SK-N-MC (cell line): ENCODE results near the gene DIP2C.

Experiments used
- DNase-seq: peaks from one replicate; pipeline ENCODE4 v3.0.0-alpha.2; 2011; ENCODE audit warnings: low read depth, low spot score
- H3K27ac ChIP-seq: fragments of 200-600 bp; sonication (generic); 2 replicates; pipeline ENCODE4 v1.5.1; 2016; ENCODE audit warnings: mixed run types
- H3K36me3 ChIP-seq: fragments of 200-600 bp; sonication (generic); 2 replicates; pipeline ENCODE4 v1.6.1; 2017; ENCODE audit warnings: antibody characterized with exemption, low read length, mixed read lengths; ENCODE audit not compliant: insufficient read depth
- H3K4me3 ChIP-seq: fragments of 200-600 bp; sonication (generic); 2 replicates; pipeline ENCODE4 v1.5.1; 2016
- H3K9ac ChIP-seq: fragments of 200-600 bp; sonication (generic); 2 replicates; pipeline ENCODE4 v1.8.0; 2017; ENCODE audit warnings: mixed run types, mixed read lengths; ENCODE audit not compliant: insufficient read length
- H3K9me3 ChIP-seq: fragments of 200-600 bp; sonication (generic); 2 replicates; pipeline ENCODE4 v1.6.1; 2017; ENCODE audit warnings: low read depth, mild to moderate bottlenecking, antibody characterized with exemption, low read length, moderate library complexity, mixed read lengths
- EZH2 ChIP-seq: fragments of 200-600 bp; sonication (generic); IDR thresholded peaks from one replicate; pipeline ENCODE4 v1.6.1; 2017; ENCODE audit warnings: antibody characterized with exemption
- FOXP2 ChIP-seq: optimal IDR thresholded peaks from 2 replicates; pipeline ENCODE3; 2011; ENCODE audit warnings: mild to moderate bottlenecking, moderate library complexity; ENCODE audit not compliant: insufficient read depth; ENCODE audit errors: extremely low read length, control extremely low read depth
- POLR2AphosphoS5 ChIP-seq: IDR thresholded peaks from 2 replicates; pipeline ENCODE4 v1.6.1; 2012; ENCODE audit warnings: mild to moderate bottlenecking, low read depth, low read length, borderline replicate concordance

Gene DIP2C

DNA sequence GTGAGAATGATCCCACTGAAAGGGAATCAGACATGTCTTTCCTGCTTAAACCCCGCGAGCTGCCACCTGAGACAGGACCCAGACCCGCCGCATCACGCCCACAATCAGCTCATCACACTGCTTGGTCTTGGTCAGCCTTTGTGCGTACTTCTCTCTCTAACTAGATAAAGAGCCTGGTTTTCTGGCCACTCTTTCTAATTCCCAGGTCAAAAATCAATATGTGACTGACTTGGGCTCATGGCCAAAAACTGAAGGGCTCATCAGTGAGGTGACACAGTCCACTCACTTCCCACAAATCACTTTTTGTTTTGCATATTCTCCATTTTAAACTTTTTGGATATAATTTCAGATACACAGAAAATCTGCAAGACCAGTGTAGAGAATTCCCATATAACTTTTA, 247.3 kb downstream of the DIP2C start:
- DNase-seq, result no peak
- H3K27ac ChIP-seq, result no peak overlapping the region
- no peaks in the 10 kb centered on the region for H3K36me3 ChIP-seq
- H3K9ac ChIP-seq, result no peak overlapping the region
- no peaks in the 10 kb centered on the region for H3K9me3 ChIP-seq
- no peak overlapping the region for H3K4me3 ChIP-seq
- TF ChIP-seq FOXP2, result no peak

DNA sequence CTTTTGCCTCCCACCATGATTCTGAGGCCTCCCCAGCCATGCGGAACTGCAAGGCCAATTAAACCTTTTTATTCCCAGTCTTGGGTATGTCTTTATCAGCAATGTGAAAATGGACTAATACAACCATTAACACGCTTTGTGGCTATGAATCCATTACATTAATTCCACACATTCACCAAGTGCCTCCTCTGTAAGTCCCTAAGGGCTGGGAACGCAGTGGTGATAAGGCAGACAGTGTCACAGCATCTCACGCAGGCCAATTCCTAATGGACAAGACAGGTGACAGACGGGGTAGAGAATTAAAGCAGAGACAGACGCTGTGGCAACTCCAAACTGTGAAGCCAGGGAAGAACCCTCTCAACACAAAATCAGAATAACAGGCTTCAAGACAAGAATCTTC, 247.8 kb downstream of the DIP2C start:
- Histone ChIP-seq H3K27ac (no peak overlapping the region), H3K9ac (no peak overlapping the region), H3K4me3 (no peak overlapping the region), H3K36me3 (no peaks in the 10 kb centered on the region), H3K9me3 (no peaks in the 10 kb centered on the region)
- DNase-seq, result no peak
- TF ChIP-seq FOXP2, result no peak

DNA sequence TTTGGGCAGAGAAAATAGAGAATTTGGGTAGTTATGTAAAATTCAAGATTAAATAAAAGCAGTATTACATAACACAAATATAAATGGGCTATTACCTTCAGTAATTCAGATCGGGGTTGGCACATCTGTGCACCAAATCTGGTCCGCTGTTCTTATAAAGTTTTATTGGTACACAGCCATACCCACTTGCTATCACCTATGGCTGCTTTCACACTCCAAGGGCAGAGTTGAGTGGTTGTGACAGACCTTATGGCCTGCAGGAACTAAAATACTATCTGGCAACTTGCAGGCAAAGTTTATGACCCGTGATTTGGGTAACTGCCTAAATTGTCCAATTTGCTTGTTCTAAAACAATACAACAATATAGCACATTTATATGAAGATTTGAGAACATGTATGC, 249.3 kb downstream of the DIP2C start:
- Histone ChIP-seq H3K36me3 (no peaks in the 10 kb centered on the region), H3K4me3 (no peak overlapping the region), H3K27ac (no peak overlapping the region), H3K9me3 (no peaks in the 10 kb centered on the region), H3K9ac (no peak overlapping the region)
- no peak for DNase-seq
- TF ChIP-seq POLR2AphosphoS5 (no peak), EZH2 (no peak), FOXP2 (no peak)

DNA sequence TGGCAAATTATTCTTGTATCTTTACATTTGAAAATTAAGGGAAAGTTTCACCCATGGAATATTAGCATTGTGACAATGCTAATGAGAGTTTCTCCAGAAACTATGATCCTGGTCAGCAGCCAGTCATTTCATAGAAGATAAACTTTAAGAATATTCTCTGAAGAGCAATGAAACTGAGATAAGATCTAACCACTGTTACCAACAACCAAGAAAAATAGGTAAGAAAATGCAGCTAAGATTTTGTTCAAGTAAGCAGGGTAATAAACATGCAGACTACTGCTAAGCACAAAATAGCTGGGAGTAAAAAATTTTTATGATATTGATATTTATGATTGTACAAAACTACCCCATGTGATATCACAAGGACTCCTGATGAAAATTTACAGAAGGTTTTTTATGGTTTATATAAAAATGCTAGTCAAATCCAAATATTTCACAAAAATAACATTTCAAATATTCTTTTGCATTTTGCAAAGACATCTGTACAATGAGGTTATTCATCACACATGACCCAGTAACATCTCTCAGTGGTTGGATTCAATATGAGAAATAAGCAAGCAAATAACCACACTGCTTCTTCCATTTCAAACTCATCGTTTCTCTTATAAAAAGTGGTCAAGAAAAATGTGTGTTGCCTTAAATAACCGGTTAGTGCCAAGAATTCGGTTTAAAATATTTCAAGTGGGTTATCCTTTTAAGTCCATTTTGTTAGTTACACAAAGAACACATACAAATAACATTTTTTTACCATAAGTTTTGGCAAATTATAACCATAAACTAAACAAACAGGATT, 251.6 kb downstream of the DIP2C start:
- TF ChIP-seq EZH2 (no peak), POLR2AphosphoS5 (no peak), FOXP2 (no peak)
- Histone ChIP-seq H3K9ac (no peak overlapping the region), H3K36me3 (no peaks in the 10 kb centered on the region), H3K27ac (no peak overlapping the region), H3K4me3 (no peak overlapping the region), H3K9me3 (no peaks in the 10 kb centered on the region)
- DNase-seq, result no peak

DNA sequence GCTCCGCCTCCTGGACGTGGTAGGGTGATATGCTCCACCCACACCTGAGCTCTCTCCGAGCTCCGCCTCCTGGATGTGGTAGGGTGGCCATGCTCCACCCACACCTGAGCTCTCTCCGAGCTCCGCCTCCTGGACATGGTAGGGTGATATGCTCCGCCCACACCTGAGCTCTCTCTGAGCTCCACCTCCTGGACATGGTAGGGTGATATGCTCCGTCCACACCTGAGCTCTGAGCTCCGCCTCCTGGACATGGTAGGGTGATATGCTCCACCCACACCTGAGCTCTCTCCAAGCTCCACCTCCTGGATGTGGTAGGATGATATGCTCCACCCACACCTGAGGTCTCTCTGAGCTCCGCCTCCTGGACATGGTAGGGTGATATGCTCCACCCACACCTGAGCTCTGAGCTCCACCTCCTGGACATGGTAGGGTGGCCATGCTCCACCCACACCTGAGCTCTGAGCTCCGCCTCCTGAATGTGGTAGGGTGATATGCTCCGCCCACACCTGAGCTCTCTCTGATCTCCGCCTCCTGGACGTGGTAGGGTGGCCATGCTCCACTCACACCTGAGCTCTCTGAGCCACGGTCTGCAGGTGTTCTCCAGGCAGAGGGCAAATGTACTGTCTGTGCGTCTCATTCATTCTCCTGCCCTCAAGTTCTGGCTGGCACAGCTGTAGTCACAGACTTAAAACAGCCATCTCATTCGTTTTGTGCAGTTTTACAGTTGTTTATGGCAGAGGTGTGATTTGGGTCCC, 252.4 kb downstream of the DIP2C start:
- no peak for DNase-seq
- TF ChIP-seq FOXP2, result no peak
- TF ChIP-seq POLR2AphosphoS5, result no peak
- no peak for TF ChIP-seq EZH2
- H3K27ac ChIP-seq, result no peak overlapping the region

DNA sequence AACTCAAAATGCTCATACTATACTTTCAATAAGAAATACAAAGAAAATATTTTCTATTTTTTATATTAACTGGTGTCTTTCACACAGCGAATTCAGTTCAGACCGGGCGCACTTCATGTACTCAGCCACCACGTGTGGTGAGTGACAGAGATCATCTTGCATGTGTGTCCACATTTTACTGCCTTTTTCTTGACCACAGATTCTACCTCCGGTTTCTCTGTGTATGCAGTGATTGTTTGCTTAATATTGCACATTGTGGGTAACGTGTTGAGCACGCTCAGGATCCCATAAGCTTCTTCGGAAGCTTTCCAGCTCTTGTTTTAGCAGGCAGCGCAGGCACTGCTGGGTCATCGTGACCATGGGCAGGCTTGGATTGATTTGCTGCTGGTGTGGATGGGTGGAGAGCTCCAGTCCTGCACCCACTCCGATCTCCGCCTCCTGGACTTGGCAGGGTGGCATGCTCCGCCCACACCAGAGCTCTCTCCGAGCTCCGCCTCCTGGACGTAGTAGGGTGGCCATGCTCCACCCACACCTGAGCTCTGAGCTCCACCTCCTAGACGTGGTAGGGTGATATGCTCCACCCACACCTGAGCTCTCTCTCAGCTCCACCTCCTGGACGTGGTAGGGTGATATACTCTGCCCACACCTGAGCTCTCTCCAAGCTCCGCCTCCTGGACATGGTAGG, 253.3 kb downstream of the DIP2C start:
- no peak for TF ChIP-seq EZH2
- TF ChIP-seq FOXP2, result no peak
- TF ChIP-seq POLR2AphosphoS5, result no peak
- Histone ChIP-seq H3K4me3 (no peak overlapping the region), H3K9me3 (no peaks in the 10 kb centered on the region), H3K27ac (no peak overlapping the region), H3K36me3 (no peaks in the 10 kb centered on the region), H3K9ac (no peak overlapping the region)
- no peak for DNase-seq

More for the DNA sequence above, 252.4 kb downstream of the DIP2C start:
- H3K36me3 ChIP-seq, result no peaks in the 10 kb centered on the region
- no peaks in the 10 kb centered on the region for H3K9me3 ChIP-seq
- no peak overlapping the region for H3K9ac ChIP-seq
- no peak overlapping the region for H3K4me3 ChIP-seq

DNA sequence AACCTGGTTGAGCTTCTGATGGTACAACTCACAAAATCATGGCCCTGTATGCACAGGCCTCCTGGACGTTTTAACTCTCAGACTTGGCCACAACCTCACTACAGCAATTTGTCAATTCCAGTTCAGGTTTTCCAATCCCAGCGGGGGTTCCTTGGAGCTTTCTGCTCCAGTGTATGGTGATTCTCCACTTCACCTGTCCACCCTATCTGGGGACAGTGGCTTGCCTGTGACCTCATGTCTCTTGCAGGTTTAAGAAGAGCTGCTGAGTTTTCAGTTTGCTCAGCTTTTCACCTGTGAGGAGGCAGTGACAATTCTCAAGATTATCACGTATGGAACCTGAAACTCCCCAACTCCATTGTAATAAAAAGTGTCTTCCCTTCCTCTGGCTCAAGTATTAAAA, 254.1 kb downstream of the DIP2C start:
- TF ChIP-seq EZH2 (no peak), FOXP2 (no peak), POLR2AphosphoS5 (no peak)
- no peak for DNase-seq
- no peak overlapping the region for H3K27ac ChIP-seq
- no peaks in the 10 kb centered on the region for H3K9me3 ChIP-seq
- no peaks in the 10 kb centered on the region for H3K36me3 ChIP-seq
- H3K9ac ChIP-seq, result no peak overlapping the region
- no peak overlapping the region for H3K4me3 ChIP-seq

DNA sequence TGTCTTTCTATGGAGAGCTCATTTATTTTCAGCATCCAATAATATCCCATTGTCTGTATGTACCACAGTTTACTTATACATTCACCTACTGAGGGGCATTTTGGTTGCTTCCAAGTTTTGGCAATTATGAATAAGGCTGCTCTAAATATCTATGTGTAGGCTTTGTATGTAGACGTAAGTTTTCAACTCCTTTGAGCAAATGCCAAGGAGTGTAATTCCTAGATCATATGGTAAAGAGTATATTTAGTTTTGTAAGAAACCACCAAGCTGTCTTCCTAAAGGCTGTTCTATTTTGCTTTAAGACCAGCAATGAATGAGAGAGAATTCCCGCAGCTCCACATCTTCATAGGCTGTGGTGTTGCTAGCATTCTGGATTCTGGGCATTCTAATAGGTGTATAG, 259.8 kb downstream of the DIP2C start:
- no peak for DNase-seq
- no peak overlapping the region for H3K4me3 ChIP-seq
- TF ChIP-seq FOXP2 (no peak), POLR2AphosphoS5 (no peak), EZH2 (no peak)
- H3K36me3 ChIP-seq, result no peaks in the 10 kb centered on the region
- H3K27ac ChIP-seq, result no peak overlapping the region
- no peak overlapping the region for H3K9ac ChIP-seq
- no peaks in the 10 kb centered on the region for H3K9me3 ChIP-seq
